HG03469 (cell line): Measurements from ENCODE around the gene BSDC1.
A peak's percentile ranks its signal among the peaks of the same experiment; 100 is the strongest.
"Not testable (repeated sequence)": the region's sequence is repeated elsewhere in the genome, so short reads cannot be mapped to it uniquely, and the experiment has no call there.

ENCODE experiments used
- ATAC-seq: cut with Tn5 transposase; IDR thresholded peaks from one replicate; pipeline ENCODE4 v1.9.1; 2021; ENCODE audit warnings: mild to moderate bottlenecking, moderate library complexity, moderate number of reproducible peaks; ENCODE audit not compliant: unreplicated experiment

BSDC1 gene

DNA sequence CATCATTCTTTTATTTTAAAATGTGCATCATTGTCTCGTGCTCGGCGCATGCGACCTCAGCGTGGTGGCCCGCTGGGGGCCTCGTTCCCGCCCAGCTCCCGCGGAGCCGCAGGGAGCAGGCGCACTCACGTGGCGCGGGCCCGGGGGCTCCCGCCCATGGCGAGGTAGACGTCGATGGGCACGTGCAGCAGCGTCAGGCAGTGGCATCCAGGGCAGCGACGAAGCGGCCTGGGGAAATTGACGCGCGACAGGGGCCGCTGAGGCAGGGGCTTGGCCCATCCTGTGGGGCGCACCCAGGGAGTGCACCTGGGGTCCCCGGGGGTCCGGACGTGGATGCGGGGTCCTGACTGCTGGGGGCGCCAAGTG is 33.0 kb downstream of the BSDC1 start:
- ATAC-seq: no peak

DNA sequence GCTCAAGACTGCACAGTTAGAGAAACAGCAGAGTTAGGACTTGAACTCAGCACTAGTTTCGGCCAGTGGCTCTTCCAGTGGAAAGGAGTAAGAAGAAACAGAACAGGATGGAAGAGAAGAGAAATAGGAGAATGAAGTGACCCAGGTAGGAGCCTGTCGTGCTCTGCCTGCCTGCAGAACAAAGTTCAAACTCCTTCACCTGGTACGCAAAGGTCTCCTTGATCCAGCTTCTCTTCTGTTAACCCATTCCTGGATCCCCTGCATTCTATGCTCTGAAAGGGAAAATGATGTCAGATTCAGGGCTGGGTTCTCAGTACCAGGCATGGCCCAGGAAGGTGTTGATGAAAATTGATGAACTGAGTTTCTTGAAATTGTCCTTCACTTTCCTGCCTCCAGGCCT is 35.8 kb downstream of the BSDC1 start:
- no peak for ATAC-seq

DNA sequence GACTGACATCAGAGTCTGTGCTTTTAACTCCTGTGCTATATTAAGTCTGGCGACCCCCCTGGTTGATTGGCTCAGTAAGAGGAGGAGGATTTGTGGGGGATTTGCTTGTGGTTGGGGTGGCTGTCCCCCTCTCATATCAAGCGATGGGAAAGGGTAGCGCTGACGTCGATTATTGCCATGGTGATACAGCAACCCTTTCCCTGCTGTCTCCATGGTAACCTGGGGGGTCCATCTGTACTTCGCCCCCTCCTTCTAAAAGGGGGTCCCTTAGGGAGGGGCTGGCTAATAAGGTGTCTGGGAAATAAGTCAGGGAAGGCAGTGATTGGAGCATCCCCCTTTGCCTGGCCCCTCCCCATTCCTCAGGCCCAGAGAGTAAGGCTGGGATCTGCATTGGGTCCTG is 36.6 kb downstream of the BSDC1 start:
- ATAC-seq: no peak

DNA sequence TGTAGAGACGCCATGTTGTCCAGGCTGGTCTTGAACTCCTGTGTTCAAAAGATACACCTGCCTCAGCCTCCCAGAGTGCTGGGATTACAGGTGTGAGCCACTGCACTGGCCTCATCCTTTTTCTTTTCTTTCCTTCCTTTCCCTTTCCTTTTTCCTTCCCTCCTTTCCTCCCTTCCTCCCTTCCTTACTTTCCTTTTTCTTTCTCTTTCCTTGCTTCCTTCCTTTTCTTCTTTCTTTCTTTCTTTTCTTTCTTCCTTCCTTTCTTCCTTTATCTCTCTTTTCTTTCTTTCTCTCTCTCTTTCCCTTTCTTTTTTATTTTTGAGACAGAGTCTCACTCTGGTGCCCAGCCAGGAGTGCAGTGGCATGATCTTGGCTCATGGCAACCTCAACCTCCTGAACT is 37.8 kb downstream of the BSDC1 start:
- ATAC-seq: no peak

DNA sequence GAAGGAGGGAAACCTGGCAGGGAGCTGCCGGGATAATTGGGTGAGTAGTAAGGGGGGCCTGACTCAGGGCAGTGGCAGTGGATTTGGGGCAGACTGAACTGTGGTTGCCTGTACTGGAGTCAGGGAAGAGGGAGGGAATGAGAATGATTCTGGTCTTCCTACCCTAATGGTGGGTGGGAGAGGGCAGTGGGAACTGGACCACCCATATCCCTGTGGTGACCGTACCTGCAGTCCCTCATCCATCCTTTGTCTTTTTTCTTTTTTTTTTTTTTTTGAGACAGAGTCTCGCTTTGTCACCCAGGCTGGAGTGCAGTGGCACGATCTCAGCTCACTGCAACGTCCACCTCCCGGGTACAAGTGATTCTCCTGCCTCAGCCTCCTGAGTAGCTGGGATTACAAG is 38.5 kb downstream of the BSDC1 start:
- ATAC-seq: not testable (repeated sequence)

GRCh38 chr1:32353886-32354570 is 40.2 kb downstream of the BSDC1 start:
- no peak for ATAC-seq

GRCh38 chr1:32353431-32353830 is 40.8 kb downstream of the BSDC1 start:
- ATAC-seq: no peak

GRCh38 chr1:32352831-32353383 is 41.3 kb downstream of the BSDC1 start:
- no peak for ATAC-seq

DNA sequence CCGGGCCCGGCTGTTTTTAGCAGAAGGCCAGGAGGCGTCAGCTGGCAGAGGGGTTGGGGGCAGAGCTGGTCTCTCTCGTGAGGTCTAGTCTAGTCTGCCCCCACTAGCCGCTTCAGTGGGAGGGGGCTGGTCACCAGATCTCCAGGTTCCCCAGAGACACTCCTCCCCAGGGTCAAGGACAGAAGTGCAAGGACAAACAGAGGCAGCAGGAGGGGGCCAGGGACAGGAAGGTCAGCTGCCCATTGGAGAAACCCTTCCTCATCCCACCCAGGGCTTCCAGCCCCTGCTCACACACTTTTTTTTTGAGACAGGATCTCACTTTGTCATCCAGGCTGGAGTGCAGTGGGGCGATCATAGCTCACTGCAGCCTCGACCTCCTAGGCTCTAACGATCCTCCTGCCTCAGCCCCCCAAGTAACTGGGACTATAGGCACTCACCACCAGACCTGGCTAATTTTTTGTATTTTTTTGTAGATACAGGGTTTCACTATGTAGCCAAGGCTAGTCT is 41.9 kb downstream of the BSDC1 start:
- no peak for ATAC-seq

GRCh38 chr1:32351399-32352238 is 42.6 kb downstream of the BSDC1 start:
- ATAC-seq: peak; percentile 72

DNA sequence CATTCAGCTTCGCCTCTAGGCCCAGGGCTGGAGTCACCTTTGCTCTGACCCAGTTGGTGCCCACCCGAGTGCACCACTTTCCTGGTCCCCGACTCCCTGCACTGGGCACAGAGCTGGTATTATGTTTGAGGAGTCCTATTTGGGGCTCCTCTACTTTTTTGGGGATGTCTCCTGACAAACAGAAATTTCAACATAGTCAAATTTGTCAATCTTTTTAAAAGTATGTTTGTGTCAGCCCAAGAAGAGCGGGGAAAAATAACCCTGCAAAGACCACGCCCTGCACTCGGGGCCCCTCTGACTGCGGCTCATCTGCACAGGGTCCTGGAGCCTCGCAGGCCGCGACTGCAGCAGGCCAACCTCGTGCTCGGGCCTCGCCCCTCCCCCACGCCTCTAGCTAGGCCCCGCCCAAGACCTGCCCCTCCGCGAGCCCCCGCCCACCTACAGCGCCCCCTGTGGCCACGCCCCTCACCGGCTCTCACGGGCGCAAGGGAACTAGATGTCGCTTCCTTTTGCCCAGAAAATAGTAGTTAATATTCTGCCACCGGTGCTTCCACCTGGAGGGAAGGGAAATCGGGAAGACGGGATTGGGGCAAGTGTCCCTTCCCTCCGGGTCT is 43.3 kb downstream of the BSDC1 start:
- ATAC-seq: peak; percentile 13

- ATAC-seq: no peak
These were observed 45.0 kb downstream of the BSDC1 start for GRCh38 chr1:32349211-32349708.

DNA sequence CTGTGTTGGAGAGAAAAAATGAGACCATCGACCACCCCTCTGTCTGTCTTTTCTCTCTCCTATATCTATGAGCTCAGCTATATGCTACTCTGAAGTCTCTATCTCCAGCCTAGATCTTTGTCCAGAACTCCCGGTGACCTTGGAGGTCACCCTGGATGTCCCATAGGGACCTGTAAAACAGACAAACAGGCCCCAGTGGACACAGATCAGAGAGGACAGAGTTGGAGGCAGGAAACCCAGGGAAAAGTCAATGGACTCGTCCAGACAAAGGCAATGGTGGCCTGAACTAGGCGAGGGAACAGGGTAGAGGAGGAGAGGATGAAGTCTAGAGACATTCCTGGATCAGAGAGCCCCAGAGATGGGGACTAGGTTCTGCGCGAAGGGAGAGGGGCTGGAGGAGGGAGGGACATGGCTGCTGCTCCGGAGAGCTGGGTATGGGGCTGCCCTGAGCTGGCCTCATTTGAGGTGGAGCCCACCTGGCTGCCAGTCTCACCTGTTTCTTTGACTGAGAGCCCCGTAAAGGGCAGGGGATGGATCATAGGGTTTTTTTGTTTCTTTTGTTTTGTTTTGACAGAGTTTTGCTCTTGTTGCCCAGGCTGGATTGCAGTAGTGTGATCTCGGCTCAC is 47.6 kb downstream of the BSDC1 start:
- ATAC-seq: no peak

DNA sequence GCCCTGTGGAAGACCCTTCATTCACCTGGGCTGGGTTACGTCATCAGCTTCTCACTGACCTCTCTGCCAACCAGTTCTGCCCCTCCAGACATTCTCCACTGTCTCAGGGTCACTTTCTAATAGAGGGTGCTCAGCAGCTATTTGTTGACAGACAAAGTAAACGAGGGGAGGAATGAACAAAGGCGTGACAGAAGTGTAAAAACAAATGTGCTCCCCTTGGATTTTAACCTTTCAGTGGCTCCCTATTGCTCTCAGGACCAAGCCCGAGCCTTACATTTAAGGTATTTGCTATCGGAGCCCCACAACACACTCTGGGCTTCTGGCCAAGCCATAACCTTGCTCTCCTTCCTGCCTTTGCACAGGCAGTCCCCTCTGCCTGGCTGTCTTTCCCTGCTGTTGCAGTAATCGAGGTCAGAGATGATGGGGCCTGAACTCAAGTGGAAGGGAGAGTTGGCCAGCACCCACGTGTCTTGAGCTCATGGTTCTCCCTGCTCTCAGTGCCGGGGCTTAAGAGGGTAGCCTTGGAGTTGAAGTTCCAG is 48.9 kb downstream of the BSDC1 start:
- no peak for ATAC-seq

GRCh38 chr1:32342704-32343103 is 51.5 kb downstream of the BSDC1 start:
- ATAC-seq: no peak

- no peak for ATAC-seq
These were observed 52.3 kb downstream of the BSDC1 start for GRCh38 chr1:32341971-32342370.

GRCh38 chr1:32341186-32341757 is 53.0 kb downstream of the BSDC1 start:
- no peak for ATAC-seq

- ATAC-seq: no peak
These were observed 54.8 kb downstream of the BSDC1 start for GRCh38 chr1:32339363-32339978.

DNA sequence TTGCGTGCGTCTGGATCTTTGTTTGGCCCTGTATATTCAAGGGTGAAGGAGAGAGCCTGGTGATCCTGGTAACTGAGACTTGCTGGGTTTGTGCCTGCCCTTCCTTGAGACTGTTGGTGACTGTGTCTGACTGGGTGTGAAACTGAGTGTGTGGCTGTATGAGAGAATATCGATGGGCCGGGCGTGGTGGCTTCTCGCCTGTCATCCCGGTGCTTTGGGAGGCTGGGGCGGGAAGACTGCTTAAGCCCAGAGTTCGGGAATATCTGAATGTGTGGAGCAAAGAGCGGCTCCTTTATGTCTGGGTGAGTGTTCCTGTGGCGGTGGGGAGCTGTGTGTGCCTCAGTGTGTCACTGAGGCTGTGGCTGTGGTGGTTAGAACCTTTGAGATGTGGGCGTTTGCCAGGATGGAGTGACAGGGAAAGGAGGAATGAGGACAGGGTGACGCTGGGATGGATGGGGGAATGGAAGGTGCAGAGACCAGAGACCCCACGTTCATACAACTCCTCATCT is 55.5 kb downstream of the BSDC1 start:
- ATAC-seq: no peak
